Right cardiac atrium (tissue), 5 donors: ENCODE data around the gene SMARCB1. TPM values are rescaled to one million over a fixed set of nuclear protein-coding genes. Genes with fewer than 3 reads are reported as not detected.

ENCODE experiments used
- ATAC-seq, 2 donors: fragments of 200-7000 bp; cut with Tn5 transposase; one replicate each; pipeline versions ENCODE4 v1.8.0 to v1.9.1; 2020; ENCODE audit warnings: moderate library complexity in 2 of 2, mild to moderate bottlenecking in 1 of 2
- DNase-seq, 3 donors: peaks; one replicate each; pipeline ENCODE4 v3.0.0-alpha.2; 2020
- H3K27ac ChIP-seq: one replicate; pipeline ENCODE4 v1.5.1; 2013; ENCODE audit warnings: mild to moderate bottlenecking, low read length, control low read depth, moderate library complexity
- H3K27me3 ChIP-seq: one replicate; pipeline ENCODE4 v1.6.1; 2013; ENCODE audit not compliant: control insufficient read depth, insufficient read depth
- H3K4me1 ChIP-seq: one replicate; pipeline ENCODE4 v1.6.1; 2013; ENCODE audit warnings: low read length; ENCODE audit not compliant: control insufficient read depth, insufficient read depth
- H3K4me3 ChIP-seq: one replicate; pipeline ENCODE4 v1.5.1; 2013; ENCODE audit warnings: low read length, control low read depth
- H3K9me3 ChIP-seq: one replicate; pipeline ENCODE4 v1.6.1; 2013; ENCODE audit warnings: low read length; ENCODE audit not compliant: control insufficient read depth
- WGBS: extraction: QIAGEN DNeasy Blood & Tissue Kit; methylation state at CpG from one replicate; pipeline ENCODE4 v1.1.7; 2013; 5-methylcytosine and 5-hydroxymethylcytosine counted together
- intact Hi-C, 4 donors: fragments of 100-400 bp; cut with DNase I; formaldehyde crosslinking; loops; one replicate each; pipeline versions ENCODE4 v1.11.0 to v1.14.0; 2022 to 2023
- polyA plus RNA-seq: library from polyadenylated mRNA; stranded (reverse); fragments of 200-250 nt; gene quantifications from one replicate; pipeline ENCODE4 v1.2.3, GENCODE V29; 2013
- total RNA-seq, 4 donors: library from RNA; stranded (reverse); fragmentation: NEBNext Ultra II Directional; extraction: Animal tissue kit (Norgen Biotek cat#: 25700); gene quantifications; one replicate each; pipeline ENCODE4 v1.2.1, GENCODE V29; 2021
- donor health status: healthy with polysubstance abuse.
- donor health status: DM: no; HTN: yes; CAD: no.
- donor health status: DM: no; HTN: no; CAD: no.
- donor health status: DM: no; HTN: yes; CAD: no; lungs with severe emphysema.
- donor health status: DM: yes; HTN: yes; CAD: no.

SMARCB1 gene
- total and polyA plus RNA-seq, 5 donors: 41.1 to 55.9 (median 49.0) TPM

DNA sequence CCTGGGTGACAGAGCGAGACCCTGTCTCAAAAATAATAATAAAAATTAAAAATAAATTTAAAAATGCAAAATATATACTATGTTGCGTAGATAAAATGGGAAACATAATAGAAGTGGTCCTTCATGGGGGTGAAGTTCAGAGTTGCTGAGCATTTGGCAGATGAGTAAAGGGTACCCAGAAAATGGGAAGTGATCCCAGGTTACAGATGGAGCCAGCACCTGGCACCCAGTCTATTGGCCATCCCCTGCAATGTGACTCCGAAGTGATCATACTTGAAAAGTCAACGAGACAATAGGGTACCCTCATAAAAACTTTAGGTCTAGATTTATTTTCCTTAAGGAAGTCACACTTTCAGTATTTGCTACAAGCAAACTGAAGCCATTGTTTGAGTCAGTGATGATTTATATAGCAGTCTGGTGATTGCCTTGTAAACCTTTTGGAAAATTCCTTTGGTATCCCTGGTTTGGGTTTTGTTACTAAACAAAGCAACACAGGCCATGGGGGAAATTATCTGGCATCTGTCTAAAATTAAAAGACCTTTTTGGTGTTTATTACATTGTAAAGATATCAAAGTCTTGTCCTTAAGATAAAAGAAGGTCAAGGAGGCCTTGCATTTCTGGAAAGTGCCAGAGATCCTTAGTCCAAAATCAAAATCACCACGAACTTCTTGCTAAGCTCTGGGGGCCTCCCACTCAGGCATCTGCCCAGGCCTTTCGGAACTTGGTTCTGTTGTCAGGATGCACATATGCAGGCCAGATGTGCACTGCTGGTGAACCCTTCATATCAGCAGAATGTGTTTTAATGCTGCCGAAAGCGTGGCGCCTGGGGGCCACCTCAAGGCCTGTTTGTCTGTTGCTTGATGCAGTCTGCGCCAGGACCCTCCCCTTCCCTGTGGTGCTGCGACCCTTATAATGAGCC is 4.3 kb downstream of the SMARCB1 start:
- ATAC-seq: no peak
- H3K27me3 ChIP-seq: no peaks in the 10 kb centered on the region

DNA sequence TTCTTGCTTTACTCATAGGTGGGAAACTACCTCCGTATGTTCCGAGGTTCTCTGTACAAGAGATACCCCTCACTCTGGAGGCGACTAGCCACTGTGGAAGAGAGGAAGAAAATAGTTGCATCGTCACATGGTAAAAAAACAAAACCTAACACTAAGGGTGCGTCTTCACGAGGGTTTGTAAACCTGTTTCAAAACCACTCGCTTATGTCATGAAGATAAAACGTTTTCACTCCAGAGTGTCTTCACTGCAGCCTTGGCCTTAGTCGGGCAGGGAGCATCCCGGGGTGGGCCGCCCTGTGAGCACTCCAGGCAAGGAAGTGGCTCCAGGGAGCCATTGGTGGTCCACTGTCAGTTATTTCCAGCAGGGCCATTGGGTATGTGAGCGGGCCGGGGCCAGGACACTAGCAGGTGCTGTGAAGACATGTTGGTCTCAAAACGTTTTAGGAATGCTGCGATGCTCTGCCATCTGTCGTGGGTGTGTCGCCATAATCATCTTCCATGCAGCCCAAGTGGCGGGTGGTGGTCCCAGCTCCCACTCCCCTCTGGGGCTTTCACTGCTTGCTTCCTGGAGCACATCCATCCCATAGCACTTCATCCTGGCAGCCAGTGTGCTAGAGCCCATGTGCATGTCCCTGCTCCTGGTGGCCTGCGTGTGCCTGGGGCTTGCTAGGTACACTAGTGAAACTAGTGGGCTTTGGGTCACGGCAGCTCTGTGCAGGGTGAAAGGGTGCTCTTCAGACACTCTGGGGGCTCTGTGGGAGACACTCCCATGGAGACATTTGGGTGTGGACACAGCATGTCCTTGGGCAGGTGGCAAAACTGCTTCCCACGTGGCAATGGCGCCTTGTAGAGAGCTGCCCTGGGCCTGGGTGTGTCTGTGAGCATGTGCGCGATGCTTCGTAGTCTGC is 5.2 kb downstream of the SMARCB1 start:
- Histone ChIP-seq H3K27me3 (no peaks in the 10 kb centered on the region), H3K9me3 (no peaks in the 10 kb centered on the region), H3K4me1 (no peaks in the 10 kb centered on the region), H3K4me3 (no peak overlapping the region), H3K27ac (no peak overlapping the region)
- ATAC-seq (no peak), DNase-seq (peak in 1 of 3 donors; percentile 36)
- 80% methylated on average over 25 of the region's 25 CpGs for WGBS
- intact Hi-C loops: no loop called here

More for the DNA sequence above, 4.3 kb downstream of the SMARCB1 start:
- DNase-seq: peak in 2 of 3 donors; percentile 66 to 76
- 50% methylated on average over 11 of the region's 11 CpGs for WGBS
- Histone ChIP-seq H3K9me3 (no peaks in the 10 kb centered on the region), H3K27ac (no peak overlapping the region), H3K4me3 (no peak overlapping the region), H3K4me1 (peaks cover 4% of the 10 kb centered on the region)
- intact Hi-C loops: no loop called here

DNA sequence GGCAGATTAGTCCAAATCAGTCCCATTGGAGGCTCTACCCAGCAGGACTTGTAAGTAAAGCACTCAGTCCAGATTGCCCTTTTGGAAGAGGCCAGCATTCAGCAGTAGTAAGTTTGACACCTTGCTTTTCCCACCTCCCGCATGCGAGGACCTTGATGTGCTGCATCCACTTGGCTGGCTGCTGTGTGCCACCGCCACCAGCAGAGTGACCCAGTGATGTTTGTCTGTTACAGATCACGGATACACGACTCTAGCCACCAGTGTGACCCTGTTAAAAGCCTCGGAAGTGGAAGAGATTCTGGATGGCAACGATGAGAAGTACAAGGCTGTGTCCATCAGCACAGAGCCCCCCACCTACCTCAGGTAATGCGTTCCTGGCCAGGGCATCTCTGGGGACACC is 6.6 kb downstream of the SMARCB1 start:
- H3K27ac ChIP-seq: no peak overlapping the region
- WGBS: 79% methylated on average over 8 of the region's 8 CpGs
- intact Hi-C loops: no loop called here
- ATAC-seq (no peak), DNase-seq (peak in 1 of 3 donors; percentile 3)
- no peaks in the 10 kb centered on the region for H3K9me3 ChIP-seq
- H3K4me3 ChIP-seq: no peak overlapping the region
- H3K4me1 ChIP-seq: no peaks in the 10 kb centered on the region
- no peaks in the 10 kb centered on the region for H3K27me3 ChIP-seq

DNA sequence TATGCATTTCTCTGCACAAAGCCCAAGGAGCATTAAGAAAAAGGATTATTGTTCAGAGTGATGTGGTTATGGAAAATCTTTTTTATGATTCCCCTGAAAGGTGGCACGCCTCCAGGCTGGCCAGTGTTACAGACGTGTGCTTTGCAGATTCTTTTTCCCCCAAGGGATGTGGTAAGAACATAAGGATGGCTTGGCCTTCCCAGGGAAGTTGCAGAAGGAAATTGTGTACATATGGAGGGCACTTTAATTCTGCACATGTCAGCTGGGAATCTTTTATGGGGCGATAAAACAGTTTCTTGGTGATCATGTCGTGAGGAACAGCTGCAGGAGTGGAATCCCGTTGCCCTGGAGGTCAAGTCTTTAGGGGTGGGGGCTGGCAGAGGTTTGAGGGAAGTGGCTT is 9.7 kb downstream of the SMARCB1 start:
- 66% methylated on average over 5 of the region's 5 CpGs for WGBS

DNA sequence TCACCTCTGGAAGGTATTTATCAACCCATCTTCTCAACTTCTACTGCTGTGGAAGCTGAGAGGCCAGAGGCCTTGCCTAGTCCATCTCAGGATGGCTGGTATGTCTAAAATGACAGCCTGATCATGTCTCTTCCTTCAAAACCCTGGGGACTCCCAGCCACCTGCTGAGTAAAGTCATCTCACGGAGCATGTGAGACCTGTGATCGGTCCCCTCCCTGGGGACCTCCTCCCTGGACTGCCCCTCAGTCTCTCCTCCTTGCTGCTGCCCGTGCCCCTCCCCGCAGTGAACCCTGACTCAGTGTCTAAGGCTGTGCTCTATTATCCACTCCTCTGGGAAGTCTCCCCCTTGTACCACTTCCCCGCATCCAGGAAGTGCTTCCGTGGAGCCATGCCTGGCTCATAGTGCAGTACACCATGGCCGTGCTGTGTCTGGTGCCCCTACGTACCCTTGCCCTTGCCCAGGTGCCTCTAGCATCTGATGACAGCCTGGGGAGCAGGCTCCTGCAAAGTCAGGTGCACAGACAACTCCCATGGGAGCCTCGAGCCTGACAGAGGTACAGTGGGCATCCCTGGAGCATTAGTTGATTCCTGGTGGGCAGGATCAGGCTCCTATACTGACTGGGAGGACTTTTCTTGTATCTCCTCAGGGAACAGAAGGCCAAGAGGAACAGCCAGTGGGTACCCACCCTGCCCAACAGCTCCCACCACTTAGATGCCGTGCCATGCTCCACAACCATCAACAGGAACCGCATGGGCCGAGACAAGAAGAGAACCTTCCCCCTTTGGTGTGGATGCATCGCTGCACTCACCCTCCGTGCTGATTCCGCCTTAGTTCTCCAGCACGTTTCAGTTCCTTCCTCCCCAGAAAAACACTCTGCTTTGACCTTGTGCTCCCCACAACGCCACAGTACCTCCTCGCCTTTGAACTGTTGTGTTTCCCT is 13.8 kb downstream of the SMARCB1 start:
- DNase-seq: peak in 1 of 3 donors; percentile 30
- WGBS: 90% methylated on average over 18 of the region's 18 CpGs
- H3K4me1 ChIP-seq: peaks cover 2% of the 10 kb centered on the region

More for the DNA sequence above, 9.7 kb downstream of the SMARCB1 start:
- Histone ChIP-seq H3K4me1 (no peaks in the 10 kb centered on the region), H3K27ac (no peak overlapping the region), H3K27me3 (no peaks in the 10 kb centered on the region), H3K9me3 (no peaks in the 10 kb centered on the region), H3K4me3 (no peak overlapping the region)
- DNase-seq (no peak), ATAC-seq (no peak)
- intact Hi-C loops: no loop called here

DNA sequence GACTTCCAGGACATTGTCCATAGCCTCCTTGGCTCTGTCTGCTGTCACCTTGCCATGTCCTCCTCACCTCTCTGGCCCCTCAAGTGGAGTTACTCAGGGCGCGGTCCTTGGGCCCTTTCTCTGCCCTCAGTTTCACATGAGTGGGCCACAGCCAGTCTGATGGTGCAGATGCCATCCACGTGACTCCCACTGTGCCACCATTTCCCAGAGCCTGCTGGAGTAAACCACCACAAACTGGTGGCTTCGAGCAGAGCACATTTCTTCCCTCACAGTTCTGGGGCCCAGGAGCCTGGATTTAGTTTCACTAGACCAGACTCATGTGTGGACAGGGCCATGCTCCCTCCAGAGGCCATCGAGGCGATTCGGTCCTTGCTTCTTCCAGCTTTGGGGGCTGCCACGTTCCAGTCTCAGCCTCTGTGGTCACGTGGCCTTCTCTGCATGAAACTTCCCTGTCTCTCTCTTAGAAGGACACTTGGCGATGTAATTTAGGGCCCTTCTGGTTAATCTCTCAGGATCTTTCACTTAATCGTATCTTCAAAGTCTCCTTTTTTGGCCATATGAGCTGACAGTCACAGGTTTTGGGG is 14.6 kb downstream of the SMARCB1 start:
- Histone ChIP-seq H3K4me3 (no peak overlapping the region), H3K4me1 (peaks cover 2% of the 10 kb centered on the region), H3K9me3 (no peaks in the 10 kb centered on the region), H3K27ac (no peak overlapping the region), H3K27me3 (no peaks in the 10 kb centered on the region)
- DNase-seq (peak in 1 of 3 donors; percentile 6), ATAC-seq (no peak)
- 89% methylated on average over 11 of the region's 11 CpGs for WGBS
- intact Hi-C loops: no loop called here

More for the DNA sequence above, 13.8 kb downstream of the SMARCB1 start:
- Histone ChIP-seq H3K27me3 (no peaks in the 10 kb centered on the region), H3K27ac (no peak overlapping the region), H3K4me3 (no peak overlapping the region), H3K9me3 (no peaks in the 10 kb centered on the region)
- ATAC-seq: no peak
- intact Hi-C loops: no loop called here

DNA sequence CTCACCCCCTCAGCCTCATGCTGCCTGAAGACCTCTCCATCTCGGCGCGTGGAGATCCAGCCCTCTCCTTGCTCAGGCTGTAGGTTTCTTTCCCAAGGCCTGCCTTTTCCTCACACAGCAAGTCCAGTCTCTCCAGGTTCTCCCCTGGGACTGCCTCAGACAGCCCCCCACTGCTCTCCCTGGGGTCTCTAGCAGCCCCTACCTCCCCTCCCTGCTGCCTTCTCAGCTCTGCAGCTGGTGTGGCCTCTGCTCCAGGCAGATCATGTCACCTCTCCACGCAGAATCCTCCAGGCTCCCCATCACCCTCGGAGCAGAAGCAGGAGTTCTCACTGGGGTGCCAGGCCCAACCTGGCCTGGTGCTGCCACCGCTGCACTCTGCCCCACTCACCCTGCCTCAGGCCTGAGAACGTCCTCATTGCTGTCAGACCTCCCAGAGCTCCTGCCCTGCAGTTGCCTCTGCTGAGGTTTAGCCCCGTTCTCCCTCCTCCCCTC is 15.2 kb downstream of the SMARCB1 start:
- 91% methylated on average over 8 of the region's 8 CpGs for WGBS
- no peak overlapping the region for H3K27ac ChIP-seq
- H3K4me3 ChIP-seq: no peak overlapping the region
- ATAC-seq (no peak), DNase-seq (peak in 1 of 3 donors; percentile 17)
- intact Hi-C loops: no loop called here
- no peaks in the 10 kb centered on the region for H3K27me3 ChIP-seq
- H3K9me3 ChIP-seq: no peaks in the 10 kb centered on the region
- peaks cover 2% of the 10 kb centered on the region for H3K4me1 ChIP-seq

DNA sequence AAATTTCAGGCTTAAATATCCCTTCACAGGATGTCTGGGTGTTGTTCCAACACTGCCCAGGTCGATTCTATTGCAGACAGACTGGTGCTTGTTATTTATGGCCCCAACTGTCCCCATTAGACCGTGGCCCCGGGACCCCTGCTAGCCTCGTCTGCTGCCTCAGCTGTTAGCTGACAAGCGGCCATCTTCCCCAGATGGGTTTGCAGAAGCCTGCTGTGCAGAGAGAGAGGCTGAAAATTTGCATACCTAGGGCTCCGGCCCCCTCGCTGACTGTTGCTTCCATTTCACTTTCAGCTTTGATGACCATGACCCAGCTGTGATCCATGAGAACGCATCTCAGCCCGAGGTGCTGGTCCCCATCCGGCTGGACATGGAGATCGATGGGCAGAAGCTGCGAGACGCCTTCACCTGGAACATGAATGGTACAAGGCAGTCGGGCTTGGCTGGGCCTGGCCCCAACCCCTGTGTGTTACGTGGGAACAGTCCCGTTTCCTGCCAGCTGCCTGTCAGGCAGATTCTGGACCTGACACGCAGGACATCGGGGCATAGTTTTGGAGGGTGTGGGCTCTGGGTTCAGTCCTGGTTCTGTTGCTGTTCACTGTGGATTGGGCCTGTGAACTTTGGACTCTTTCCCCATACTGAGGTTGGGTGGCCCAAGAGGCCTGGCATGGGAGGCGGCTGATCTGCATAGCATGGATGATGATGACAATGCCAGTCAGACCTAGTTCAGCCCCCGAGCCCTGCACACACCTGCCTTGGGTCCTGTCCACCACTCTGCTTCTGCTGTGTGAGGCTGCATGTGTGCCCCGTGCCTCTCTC is 16.4 kb downstream of the SMARCB1 start:
- WGBS: 82% methylated on average over 21 of the region's 21 CpGs
- DNase-seq (peak in 1 of 3 donors; percentile 20), ATAC-seq (no peak)
- Histone ChIP-seq H3K27ac (no peak overlapping the region), H3K27me3 (no peaks in the 10 kb centered on the region), H3K9me3 (no peaks in the 10 kb centered on the region), H3K4me1 (peaks cover 2% of the 10 kb centered on the region), H3K4me3 (no peak overlapping the region)
- intact Hi-C loops: no loop called here

DNA sequence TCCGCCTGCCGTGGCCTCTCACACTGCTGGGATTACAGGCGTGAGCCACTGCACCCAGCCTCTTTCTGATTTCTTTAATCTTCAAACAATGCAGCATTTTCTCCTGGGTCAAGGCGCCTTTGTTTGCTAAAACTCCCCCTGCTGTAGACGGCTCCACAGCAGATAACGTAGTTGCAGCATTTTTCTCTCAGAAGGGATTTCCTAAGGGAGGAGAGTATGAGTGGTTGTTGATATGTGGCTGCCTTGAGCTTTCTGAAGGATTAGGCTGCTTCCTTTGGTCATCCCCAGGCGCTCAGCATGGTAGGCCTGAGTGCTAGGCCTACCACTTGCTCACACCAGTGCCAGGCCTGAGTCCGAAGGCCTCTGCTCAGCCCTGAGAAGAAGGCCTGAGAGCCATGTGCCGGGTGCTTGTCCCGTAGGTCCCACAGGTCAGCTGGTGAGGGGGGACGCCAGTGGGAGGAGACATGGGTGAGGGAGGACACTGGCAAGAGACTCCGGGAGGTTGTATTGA is 18.1 kb downstream of the SMARCB1 start:
- Histone ChIP-seq H3K4me1 (peaks cover 2% of the 10 kb centered on the region), H3K27me3 (no peaks in the 10 kb centered on the region), H3K9me3 (no peaks in the 10 kb centered on the region), H3K27ac (peak overlapping the region; percentile 1), H3K4me3 (no peak overlapping the region)
- intact Hi-C loops: no loop called here
- ATAC-seq: peak; percentile 69 to 77
- 54% methylated on average over 12 of the region's 12 CpGs for WGBS
- DNase-seq: peak in 2 of 3 donors; percentile 67 to 71
